GM19351 (cell line): ENCODE results near the gene FJX1.
A peak's percentile ranks its signal among the peaks of the same experiment; 100 is the strongest.

ENCODE experiments used
- ATAC-seq: cut with Tn5 transposase; IDR thresholded peaks from one replicate; pipeline ENCODE4 v1.9.1; 2021; ENCODE audit warnings: mild to moderate bottlenecking, moderate library complexity; ENCODE audit not compliant: unreplicated experiment

FJX1 gene

DNA sequence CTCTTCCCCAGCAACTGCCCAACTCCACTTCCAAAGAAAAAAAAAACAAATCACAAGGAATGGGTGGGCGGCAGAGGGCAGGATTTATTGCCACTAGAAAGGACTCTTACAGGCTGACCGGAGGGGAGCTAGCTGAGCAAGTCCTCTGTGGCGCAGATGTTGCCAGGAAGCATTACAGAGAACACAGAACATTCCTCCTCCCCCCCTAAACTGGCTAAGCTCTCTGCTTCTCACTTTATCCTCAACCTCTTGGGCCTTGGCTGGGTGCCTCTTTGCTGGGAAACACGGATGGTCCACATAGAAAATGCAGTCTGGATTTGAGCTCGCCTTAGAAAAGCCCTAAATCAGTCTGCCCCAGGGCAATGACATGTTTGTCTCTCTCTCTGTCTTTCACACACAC, 12.6 kb upstream of the FJX1 start:
- no peak for ATAC-seq

- ATAC-seq, result no peak
These were observed 12.1 kb upstream of the FJX1 start for GRCh38 chr11:35606206-35606605.

GRCh38 chr11:35608502-35608901, 9.8 kb upstream of the FJX1 start:
- no peak for ATAC-seq

DNA sequence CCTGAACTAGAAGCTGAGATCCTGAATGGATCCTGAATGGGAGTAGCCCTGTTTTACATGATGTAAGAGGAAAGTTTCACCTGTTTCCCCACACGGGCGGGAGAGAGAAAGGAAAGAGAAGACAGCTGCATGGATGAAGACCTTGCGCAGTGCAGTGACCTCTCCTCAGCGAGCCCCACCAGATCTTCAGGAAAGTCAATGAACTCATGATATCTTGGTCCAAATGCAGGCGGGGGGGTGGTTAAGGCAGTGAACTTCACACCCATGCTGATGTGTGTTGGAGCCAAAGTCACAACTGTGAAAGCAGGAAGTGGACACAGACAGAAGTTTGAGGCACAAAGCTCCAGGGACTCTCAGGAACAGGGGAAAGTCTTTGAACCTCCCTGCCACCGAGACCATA, 8.6 kb upstream of the FJX1 start:
- ATAC-seq, result no peak

DNA sequence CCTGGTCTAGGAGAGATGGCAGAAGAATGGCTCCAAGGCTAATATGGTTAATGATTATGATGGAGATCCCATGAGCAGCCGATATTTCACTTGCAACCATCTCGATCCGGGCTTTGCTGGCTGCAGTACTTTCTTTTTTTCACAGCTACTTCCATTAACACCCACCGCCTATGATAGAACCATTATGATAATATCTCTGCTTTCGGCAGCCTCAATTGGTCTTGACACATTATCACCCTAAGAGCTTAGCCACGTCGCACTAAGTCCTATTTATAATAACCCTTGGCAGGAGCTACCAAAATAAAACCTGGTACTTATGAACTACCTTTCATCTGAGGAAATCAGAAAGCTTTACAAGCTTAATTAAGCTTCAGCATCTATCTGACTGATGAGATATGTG, 7.6 kb upstream of the FJX1 start:
- ATAC-seq, result no peak

GRCh38 chr11:35611741-35612140, 6.5 kb upstream of the FJX1 start:
- no peak for ATAC-seq

DNA sequence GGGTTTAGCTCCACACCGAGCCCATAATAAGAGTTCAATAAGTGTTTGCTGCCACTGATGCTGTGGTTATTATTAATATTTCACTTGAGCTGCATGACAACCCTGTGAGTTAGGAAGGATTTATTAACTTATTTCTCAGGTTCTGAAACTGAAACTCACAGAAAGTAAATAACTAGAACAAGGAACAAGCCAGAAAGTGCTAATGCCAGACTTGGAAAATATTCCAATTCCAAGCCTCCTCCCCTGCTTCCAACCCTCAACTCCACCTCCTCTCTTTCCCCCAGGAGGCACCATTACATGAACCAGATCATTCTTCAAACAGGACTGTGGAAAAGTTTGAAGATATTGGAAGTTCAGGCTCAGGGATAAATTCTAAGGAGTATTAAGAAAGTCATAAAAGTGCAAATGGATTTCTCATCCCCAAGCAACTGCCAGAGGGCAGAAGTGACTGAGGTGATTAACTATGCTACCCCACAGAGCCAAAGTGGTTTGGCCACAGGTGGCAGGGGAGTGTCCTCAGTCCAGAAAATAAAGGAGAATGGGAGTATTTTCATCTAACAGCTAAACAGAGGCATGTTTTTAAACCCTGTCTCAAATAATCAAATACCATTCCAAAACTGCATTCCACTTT, 3.2 kb upstream of the FJX1 start:
- ATAC-seq, result no peak

DNA sequence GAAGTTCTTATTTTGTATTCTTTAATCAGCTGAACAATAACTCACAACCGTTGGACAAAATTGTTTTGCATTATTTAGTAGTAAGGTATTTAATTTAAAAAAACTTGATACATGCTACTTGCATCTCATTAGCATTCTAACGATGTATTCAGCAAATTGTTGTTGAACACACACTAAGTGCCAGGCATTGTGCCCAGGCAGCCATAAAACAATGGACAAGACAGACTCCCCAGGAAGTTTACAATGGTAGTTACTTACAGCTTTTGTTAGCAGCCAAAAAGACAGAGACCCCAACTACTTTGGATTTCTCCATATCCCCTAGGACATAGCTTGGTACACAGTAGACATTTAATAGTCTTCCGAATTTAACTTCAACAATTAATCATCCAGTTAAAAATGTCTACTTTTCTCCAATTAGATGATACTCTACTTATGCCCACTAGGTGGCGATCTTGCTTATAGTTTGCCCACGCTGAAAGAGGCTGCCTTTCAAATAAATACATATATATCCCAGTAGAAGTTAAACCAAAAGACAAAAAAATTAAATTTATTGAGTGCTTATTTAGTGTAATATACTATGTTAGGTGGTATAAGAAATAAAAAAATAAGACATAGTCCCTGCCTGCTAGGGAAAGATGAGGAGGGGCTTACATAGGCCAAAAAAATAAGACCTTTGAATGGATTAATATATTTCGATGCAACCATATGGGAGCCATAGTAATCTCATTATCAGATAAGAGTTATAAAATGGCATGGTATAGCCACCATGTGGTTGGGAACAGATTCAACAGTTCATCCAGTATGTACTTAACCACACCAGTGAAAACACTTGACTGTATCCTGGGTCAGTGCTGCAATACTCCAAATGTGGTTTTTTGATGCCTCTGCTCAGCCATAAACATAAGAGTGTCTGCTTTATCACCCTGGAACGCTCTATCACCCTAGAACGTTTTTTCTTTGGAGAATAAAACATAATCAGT, 2.0 kb upstream of the FJX1 start:
- ATAC-seq, result no peak

DNA sequence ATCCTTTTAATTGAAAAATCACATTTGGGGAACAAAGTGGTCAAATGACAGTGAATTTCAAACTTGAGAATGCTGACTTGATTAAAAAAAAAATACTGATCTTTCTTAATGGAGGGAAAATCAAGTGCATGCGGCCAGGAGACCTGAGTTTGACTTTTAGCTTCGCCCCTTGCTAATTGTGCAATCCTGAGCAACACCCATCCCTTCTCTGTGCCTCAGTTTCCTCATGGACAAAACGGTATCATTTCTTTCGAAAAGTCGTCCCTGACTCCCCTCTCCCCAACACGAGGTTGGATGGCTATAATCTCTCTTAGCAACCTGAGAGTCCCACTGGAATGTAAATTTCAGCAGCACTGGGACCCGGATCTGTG, 959 bp upstream of the FJX1 start:
- no peak for ATAC-seq

DNA sequence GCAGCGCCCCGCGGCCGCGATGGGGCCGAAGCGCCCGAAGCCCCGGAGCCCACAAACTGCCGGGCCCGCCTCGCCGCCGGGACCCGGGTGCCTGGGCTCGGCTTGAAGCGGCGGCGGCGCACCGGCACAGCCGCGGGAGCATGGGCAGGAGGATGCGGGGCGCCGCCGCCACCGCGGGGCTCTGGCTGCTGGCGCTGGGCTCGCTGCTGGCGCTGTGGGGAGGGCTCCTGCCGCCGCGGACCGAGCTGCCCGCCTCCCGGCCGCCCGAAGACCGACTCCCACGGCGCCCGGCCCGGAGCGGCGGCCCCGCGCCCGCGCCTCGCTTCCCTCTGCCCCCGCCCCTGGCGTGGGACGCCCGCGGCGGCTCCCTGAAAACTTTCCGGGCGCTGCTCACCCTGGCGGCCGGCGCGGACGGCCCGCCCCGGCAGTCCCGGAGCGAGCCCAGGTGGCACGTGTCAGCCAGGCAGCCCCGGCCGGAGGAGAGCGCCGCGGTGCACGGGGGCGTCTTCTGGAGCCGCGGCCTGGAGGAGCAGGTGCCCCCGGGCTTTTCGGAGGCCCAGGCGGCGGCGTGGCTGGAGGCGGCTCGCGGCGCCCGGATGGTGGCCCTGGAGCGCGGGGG, 346 bp downstream of the FJX1 start:
- peak; percentile 46 for ATAC-seq

- ATAC-seq, result peak; percentile 29
These were observed 1.0 kb downstream of the FJX1 start for GRCh38 chr11:35619116-35619854.

DNA sequence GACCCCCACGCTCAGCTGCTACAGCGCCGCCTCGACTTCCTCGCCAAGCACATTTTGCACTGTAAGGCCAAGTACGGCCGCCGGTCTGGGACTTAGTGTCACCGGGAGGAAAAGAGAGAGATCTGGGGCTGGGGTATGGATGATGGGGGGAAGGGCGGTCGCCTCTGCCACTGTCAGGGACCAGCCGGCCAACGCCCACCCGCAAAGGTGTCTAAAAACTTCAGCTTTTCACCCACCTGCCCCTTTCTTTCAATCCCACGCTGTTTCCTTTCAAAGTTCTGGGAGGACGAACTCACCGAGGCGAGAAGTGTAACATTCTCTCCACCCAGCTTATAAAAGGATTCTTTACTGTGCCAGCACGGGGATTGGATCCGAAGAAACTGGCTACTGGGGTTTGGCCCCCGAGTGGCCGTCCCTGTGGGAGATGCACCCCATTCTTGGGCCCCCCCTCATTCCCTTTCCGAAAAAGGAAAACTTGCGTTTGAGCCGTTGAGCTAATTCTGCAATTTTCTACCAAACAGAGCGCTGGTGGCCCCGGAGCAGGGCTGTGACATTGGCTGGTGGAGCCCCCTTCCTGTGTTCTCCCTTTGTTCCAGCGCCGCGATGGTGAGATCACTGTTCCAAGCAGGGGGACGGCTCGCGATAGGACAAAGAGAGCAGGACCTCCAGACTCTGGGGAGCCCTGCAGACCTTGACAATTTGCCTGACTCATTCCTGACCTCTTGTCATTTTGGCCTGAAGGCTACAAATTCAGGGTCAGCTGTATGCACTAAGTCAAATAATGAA, 1.8 kb downstream of the FJX1 start:
- ATAC-seq, result no peak

DNA sequence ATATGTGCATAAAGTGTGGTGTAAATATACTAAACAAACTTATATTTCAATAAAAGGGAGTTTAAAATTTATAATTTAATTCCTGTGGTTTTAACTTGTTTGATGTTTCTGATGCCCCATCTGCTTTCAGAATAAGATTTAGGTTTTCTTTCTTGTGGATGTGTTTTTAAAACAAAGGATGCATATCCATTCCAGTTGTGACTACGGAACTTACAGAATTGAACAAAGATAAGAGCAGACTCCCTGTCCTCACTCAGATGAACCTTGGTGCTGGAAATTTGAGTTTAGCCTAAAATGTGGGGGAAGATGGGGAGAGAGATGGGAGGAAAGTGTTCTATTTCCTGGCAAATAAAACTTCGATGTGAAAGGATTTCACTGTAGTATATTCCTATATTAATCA, 2.5 kb downstream of the FJX1 start:
- ATAC-seq, result no peak

DNA sequence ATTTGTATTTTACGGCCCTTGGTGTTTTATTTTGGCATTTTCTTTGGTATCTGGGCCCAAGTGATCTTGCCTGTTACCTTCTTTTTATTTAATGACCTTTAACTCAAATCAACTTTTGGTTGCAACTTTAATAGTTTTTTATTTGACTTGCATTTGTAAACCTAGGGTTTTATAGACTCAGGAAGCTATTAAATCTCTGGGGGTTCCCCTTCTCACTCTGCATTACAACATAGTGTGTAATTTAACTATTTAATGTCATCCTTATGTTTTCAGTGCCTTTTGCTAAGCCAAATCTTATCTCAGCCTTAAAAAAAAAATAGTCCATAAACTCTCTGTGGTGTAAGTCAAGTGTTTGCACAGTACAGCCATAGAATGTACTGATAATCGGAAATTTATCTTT, 3.4 kb downstream of the FJX1 start:
- no peak for ATAC-seq

DNA sequence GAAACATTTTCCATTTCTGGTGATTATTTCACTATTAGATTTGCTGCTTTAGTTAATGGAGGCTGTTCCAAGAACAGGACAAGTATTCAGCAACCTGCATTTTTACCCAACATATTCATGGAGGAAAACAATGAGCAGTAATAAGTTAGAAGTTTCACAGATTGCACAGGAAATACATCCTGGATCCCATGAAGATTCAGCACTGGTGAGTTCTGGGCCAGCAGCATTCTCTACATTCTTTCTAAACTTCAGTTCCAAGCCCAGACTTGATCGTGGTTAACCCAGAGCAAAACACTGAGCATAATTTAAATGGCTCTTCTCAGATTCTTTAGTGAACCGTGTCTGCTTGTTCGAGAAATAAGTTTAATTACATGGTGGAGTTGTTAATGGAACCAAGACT, 3.8 kb downstream of the FJX1 start:
- ATAC-seq, result no peak

GRCh38 chr11:35623621-35624168, 5.4 kb downstream of the FJX1 start:
- ATAC-seq, result no peak

DNA sequence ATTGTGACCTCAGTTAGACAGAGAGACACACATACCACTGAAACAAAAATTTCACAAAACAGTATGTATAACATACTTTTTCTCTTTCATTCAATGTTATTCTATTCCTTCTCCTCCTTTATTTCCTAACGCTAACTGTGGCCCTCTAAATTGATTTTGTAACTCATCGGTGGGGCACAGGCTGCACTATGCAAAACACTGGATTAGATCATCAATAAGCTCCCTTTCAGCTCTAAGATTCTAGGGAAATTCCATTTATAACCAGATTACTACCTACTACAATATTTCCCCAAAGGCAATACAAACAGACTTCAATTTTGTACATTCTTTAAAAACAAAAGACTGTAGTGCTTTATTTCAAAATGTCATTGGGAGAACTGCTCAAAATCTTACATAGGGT, 6.1 kb downstream of the FJX1 start:
- ATAC-seq, result no peak

DNA sequence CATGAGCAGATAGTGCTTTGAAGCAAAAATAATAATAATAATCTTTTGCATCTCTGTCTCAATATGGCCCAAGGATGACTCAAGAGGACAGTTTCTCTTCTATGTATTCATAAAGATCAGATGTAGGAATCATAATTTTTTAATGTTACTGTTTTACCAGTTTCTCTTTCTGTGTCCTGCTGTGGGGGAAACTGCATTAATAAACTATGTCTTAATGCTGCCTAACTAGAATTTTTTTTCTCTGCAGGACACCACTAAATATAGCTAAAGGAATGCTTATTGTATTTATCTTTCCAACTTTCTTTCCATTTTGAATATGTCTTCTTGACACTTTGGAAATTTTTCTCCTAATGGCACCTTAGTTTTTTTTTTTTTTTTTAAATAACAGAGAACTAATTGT, 6.5 kb downstream of the FJX1 start:
- ATAC-seq, result no peak

DNA sequence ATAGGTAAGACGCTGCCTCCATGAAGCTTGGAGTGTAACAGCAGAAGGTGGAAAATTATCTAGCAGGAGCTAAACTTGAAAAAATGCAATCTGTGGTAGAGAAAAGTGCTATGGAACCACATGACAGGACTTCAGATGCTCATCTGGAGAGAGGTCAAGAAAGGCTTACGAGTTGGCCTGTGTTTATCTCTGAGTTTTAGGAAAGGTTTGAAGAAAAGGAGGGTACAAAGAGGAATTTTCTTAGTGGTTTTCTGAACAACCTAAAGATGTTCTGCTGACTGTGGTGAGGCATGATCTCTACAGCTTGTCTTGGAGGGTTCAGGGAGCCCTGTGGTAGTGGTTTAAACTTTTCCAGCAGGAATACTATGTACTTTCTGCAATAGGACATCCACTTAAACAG, 8.2 kb downstream of the FJX1 start:
- no peak for ATAC-seq

DNA sequence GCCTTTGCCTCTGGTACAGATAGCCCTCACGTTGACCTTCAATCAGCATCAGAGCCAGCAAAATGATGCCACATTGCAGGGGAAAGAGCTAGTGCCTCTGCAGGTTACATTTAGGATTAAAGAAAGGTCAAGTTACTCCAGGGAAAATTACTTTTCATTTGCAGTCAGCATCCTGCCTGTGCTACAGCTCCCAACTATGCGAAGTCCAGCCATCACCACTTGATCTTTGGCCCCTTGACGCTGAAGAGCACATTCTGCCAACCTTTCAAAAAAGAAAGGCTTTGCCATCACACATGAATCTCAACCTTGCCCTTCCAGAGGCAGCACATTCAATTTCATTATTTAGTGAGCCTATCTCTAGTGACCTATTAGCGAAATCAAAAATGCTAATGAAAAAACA, 11.3 kb downstream of the FJX1 start:
- no peak for ATAC-seq
